Loucy (cell line): ENCODE results near the gene FAM193A.

Experiments
- H2AFZ ChIP-seq: fragments of 200-600 bp; sonication (generic); 2 replicates; pipeline ENCODE4 v1.6.0; 2016; ENCODE audit warnings: antibody characterized with exemption, mild to moderate bottlenecking, low read length, moderate library complexity
- H3F3A ChIP-seq: fragments of 200-600 bp; 2 replicates; pipeline ENCODE4 v1.6.0; 2016; ENCODE audit warnings: antibody characterized with exemption, low read depth, mild to moderate bottlenecking
- H3K27me3 ChIP-seq: fragments of 200-600 bp; sonication (generic); 2 replicates; pipeline ENCODE4 v1.6.1; 2014; ENCODE audit warnings: low read length, mild to moderate bottlenecking; ENCODE audit not compliant: insufficient read depth, poor library complexity, severe bottlenecking
- H3K36me3 ChIP-seq: fragments of 200-600 bp; sonication (generic); 2 replicates; pipeline ENCODE4 v1.6.1; 2016; ENCODE audit warnings: low read length; ENCODE audit not compliant: insufficient read depth
- H3K4me1 ChIP-seq: fragments of 200-600 bp; sonication (generic); 2 replicates; pipeline ENCODE4 v1.5.1; 2014; ENCODE audit warnings: low read length, mild to moderate bottlenecking; ENCODE audit not compliant: insufficient read depth, poor library complexity, severe bottlenecking
- H3K4me2 ChIP-seq: fragments of 200-600 bp; sonication (generic); 2 replicates; pipeline ENCODE4 v1.6.0; 2014; ENCODE audit warnings: antibody characterized with exemption, low read length, low read depth, mild to moderate bottlenecking; ENCODE audit not compliant: poor library complexity, severe bottlenecking
- H3K4me3 ChIP-seq: fragments of 200-600 bp; sonication (generic); 2 replicates; pipeline ENCODE4 v1.5.1; 2014; ENCODE audit warnings: low read length, mild to moderate bottlenecking, mixed read lengths; ENCODE audit not compliant: poor library complexity, severe bottlenecking
- H3K79me2 ChIP-seq: fragments of 200-600 bp; sonication (generic); 2 replicates; pipeline ENCODE4 v1.6.1; 2014; ENCODE audit warnings: low read length; ENCODE audit not compliant: insufficient read depth
- H3K9ac ChIP-seq: fragments of 200-600 bp; sonication (generic); 2 replicates; pipeline ENCODE4 v1.6.0; 2014; ENCODE audit warnings: mild to moderate bottlenecking, low read depth, low read length, moderate library complexity; ENCODE audit not compliant: poor library complexity, severe bottlenecking
- H3K9me2 ChIP-seq: fragments of 200-600 bp; sonication (generic); replicated peaks from 2 replicates; pipeline ENCODE4 v1.6.1; 2016; ENCODE audit warnings: low read depth, low read length, mixed read lengths
- H3K9me3 ChIP-seq: fragments of 200-600 bp; sonication (generic); 2 replicates; pipeline ENCODE4 v1.6.1; 2014; ENCODE audit warnings: mild to moderate bottlenecking, antibody characterized with exemption, low read length, low read depth; ENCODE audit not compliant: insufficient read depth
- H4K20me1 ChIP-seq: fragments of 200-600 bp; sonication (generic); 2 replicates; pipeline ENCODE4 v1.6.0; 2014; ENCODE audit warnings: antibody characterized with exemption, low read length, mild to moderate bottlenecking; ENCODE audit not compliant: insufficient read depth, poor library complexity, severe bottlenecking
- EZH2phosphoT487 ChIP-seq: fragments of 200-600 bp; IDR thresholded peaks from 2 replicates; pipeline ENCODE4 v1.6.1; 2018; ENCODE audit warnings: antibody characterized with exemption, mild to moderate bottlenecking, moderate library complexity, borderline replicate concordance
- TF ChIP-seq, protein P1 (sequence below): fragments of 200-600 bp; sonication (generic); conservative IDR thresholded peaks from 2 replicates; pipeline ENCODE4 v1.5.1; 2014; ENCODE audit warnings: mild to moderate bottlenecking, antibody characterized with exemption, low read length

The FAM193A gene

GRCh38 chr4:2515830-2516550 lies 20.5 kb upstream of the FAM193A start:
- Histone ChIP-seq H3K4me2 (no peak overlapping the region), H3K4me1 (no peaks in the 10 kb centered on the region), H2AFZ (no peak overlapping the region), H3K9me3 (no peaks in the 10 kb centered on the region), H3K27me3 (no peaks in the 10 kb centered on the region), H3K79me2 (peaks cover under 1% of the 10 kb centered on the region; the same call in 1 of the 2 replicates), H4K20me1 (no peaks in the 10 kb centered on the region), H3K9me2 (no peaks in the 10 kb centered on the region), H3K9ac (no peak overlapping the region), H3K4me3 (no peak overlapping the region), H3K36me3 (peaks cover 51% of the 10 kb centered on the region; the same call in 1 of the 2 replicates), H3F3A (no peaks in the 10 kb centered on the region)
- TF ChIP-seq, protein P1, sequence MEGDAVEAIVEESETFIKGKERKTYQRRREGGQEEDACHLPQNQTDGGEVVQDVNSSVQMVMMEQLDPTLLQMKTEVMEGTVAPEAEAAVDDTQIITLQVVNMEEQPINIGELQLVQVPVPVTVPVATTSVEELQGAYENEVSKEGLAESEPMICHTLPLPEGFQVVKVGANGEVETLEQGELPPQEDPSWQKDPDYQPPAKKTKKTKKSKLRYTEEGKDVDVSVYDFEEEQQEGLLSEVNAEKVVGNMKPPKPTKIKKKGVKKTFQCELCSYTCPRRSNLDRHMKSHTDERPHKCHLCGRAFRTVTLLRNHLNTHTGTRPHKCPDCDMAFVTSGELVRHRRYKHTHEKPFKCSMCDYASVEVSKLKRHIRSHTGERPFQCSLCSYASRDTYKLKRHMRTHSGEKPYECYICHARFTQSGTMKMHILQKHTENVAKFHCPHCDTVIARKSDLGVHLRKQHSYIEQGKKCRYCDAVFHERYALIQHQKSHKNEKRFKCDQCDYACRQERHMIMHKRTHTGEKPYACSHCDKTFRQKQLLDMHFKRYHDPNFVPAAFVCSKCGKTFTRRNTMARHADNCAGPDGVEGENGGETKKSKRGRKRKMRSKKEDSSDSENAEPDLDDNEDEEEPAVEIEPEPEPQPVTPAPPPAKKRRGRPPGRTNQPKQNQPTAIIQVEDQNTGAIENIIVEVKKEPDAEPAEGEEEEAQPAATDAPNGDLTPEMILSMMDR = no peak
- TF ChIP-seq EZH2phosphoT487 = no peak

- no peaks in the 10 kb centered on the region for H3K4me1 ChIP-seq
- no peaks in the 10 kb centered on the region for H3K9me3 ChIP-seq
- peaks cover 48% of the 10 kb centered on the region; the same call in 1 of the 2 replicates for H3K36me3 ChIP-seq
- H3K9ac ChIP-seq = no peak overlapping the region
- H3K4me2 ChIP-seq = no peak overlapping the region
- no peak overlapping the region for H3K4me3 ChIP-seq
- H2AFZ ChIP-seq = no peak overlapping the region
- no peaks in the 10 kb centered on the region for H3K27me3 ChIP-seq
- no peaks in the 10 kb centered on the region for H4K20me1 ChIP-seq
- no peaks in the 10 kb centered on the region for H3F3A ChIP-seq
- TF ChIP-seq, protein P1 = no peak
- TF ChIP-seq EZH2phosphoT487 = no peak
- no peaks in the 10 kb centered on the region for H3K79me2 ChIP-seq
- no peaks in the 10 kb centered on the region for H3K9me2 ChIP-seq
Measured at GRCh38 chr4:2516635-2517034, 19.8 kb upstream of the FAM193A start.

- Histone ChIP-seq H3K79me2 (no peaks in the 10 kb centered on the region), H3K9me2 (no peaks in the 10 kb centered on the region), H3K27me3 (no peaks in the 10 kb centered on the region), H3F3A (no peaks in the 10 kb centered on the region), H3K4me2 (no peak overlapping the region), H3K9me3 (no peaks in the 10 kb centered on the region), H3K4me3 (no peak overlapping the region), H3K4me1 (no peaks in the 10 kb centered on the region), H3K36me3 (no peaks in the 10 kb centered on the region), H4K20me1 (no peaks in the 10 kb centered on the region), H3K9ac (no peak overlapping the region), H2AFZ (no peak overlapping the region)
- TF ChIP-seq EZH2phosphoT487 = no peak
- TF ChIP-seq, protein P1 = 0 out of 2 replicates have a peak, but pooled peaks have one; percentile 9
Measured at GRCh38 chr4:2526559-2526958, 9.9 kb upstream of the FAM193A start.
